Measurements from ENCODE around the gene PARP8. TPM values are rescaled to one million over a fixed set of nuclear protein-coding genes. Genes with fewer than 3 reads are reported as not detected.
A peak's percentile ranks its signal among the peaks of the same experiment; 100 is the strongest.

Gene PARP8
- total RNA-seq, 6 donors from 2014 or later = 33.3 to 64.1 (median 34.6) TPM

DNA sequence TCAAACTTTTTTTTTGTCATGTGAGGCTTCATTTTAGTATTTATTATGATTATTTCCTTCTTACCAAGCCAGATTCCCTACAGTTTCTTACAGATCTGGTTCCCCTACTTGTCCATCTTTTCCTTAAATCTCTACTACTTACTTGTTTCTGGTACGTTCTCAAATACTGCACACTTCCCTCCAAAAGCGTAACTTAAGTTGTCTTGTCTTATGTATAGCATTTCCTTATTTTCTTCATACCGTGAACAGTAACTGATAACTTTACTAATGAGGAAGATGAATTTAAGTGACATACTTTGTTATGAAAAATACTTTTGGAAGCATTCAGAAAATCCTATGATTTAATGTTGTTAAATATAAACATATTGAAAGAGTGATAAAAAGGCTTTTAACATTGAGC is 67.3 kb downstream of the PARP8 start:
- 58 to 84% methylated on average over 3 of the region's 3 CpGs for WGBS, 2 donors
- DNase-seq = no peak
- Histone ChIP-seq H3K27me3 (no peaks in the 10 kb centered on the region), H3K27ac (no peak overlapping the region), H3K9me3 (no peaks in the 10 kb centered on the region), H3K4me1 (no peaks in the 10 kb centered on the region), H3K4me3 (no peak overlapping the region), H3K36me3 (no peaks in the 10 kb centered on the region)
- ATAC-seq (ENCODE audit: low FRiP score in 2 of 2) = no peak
- TF ChIP-seq CTCF (IDR thresholded peaks at IDR 0.05) = no peak
- TF ChIP-seq POLR2A (IDR thresholded peaks at IDR 0.05) = no peak
- no peak for TF ChIP-seq EP300 (IDR thresholded peaks at IDR 0.05)
- TF ChIP-seq POLR2AphosphoS5 (IDR thresholded peaks at IDR 0.05) = no peak

DNA sequence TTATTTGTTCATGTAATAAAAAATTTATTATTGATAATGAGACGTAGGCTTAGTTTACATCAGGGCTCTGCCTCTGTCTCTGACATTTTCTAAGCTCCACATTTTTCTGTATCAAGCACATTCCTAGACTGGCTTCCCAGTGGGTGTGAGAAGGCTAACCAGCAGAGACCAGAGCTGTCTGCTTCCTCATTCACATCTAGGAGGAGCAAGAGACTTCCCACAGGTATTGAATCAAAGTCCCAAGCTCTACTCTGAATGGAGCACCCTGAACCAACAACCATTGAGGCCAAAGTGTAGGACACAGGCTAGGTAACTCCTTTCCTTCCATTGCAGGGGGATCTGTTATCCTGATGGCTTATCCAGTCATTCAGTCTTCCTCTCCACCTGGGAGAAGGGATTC is 72.4 kb downstream of the PARP8 start:
- Histone ChIP-seq H3K9me3 (no peaks in the 10 kb centered on the region), H3K27ac (no peak overlapping the region), H3K36me3 (no peaks in the 10 kb centered on the region), H3K4me1 (peaks cover 0 to 8% (median under 1%) of the 10 kb centered on the region in 4 donors), H3K27me3 (no peaks in the 10 kb centered on the region), H3K4me3 (no peak overlapping the region)
- ATAC-seq (ENCODE audit: low FRiP score in 2 of 2) (no peak), DNase-seq (no peak)
- 91 to 94% methylated on average over 1 of the region's 1 CpG for WGBS, 2 donors
- TF ChIP-seq POLR2A (IDR thresholded peaks at IDR 0.05) = no peak
- TF ChIP-seq EP300 (IDR thresholded peaks at IDR 0.05) = no peak
- no peak for TF ChIP-seq CTCF (IDR thresholded peaks at IDR 0.05)
- TF ChIP-seq POLR2AphosphoS5 (IDR thresholded peaks at IDR 0.05) = no peak

DNA sequence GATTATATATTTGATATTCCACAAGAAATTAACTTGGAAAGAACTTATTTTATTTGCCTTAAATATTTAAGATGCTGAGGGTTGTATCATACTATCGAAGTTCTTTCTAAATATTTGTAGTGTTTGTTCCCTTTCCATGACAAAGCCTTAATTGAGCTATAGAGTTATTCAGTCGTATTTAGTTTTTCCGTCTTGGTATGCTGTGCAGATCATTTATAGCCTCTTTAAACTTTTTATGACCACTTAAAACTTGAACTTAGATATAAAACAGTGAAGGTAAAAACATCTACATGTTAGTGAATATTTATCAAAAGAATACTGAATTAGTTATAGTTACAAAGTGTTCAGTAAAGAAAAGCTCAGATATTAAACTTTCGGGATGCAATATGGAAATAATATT is 74.4 kb downstream of the PARP8 start:
- H3K36me3 ChIP-seq = no peaks in the 10 kb centered on the region
- TF ChIP-seq POLR2A (IDR thresholded peaks at IDR 0.05) = no peak
- no peak for TF ChIP-seq CTCF (IDR thresholded peaks at IDR 0.05)
- TF ChIP-seq POLR2AphosphoS5 (IDR thresholded peaks at IDR 0.05) = no peak
- no peak for TF ChIP-seq EP300 (IDR thresholded peaks at IDR 0.05)
- DNase-seq (no peak), ATAC-seq (ENCODE audit: low FRiP score in 2 of 2) (no peak)
- no peak overlapping the region for H3K4me3 ChIP-seq
- H3K27ac ChIP-seq = no peak overlapping the region
- WGBS, 2 donors = 87 to 90% methylated on average over 4 of the region's 4 CpGs
- peaks cover 10 to 25% (median 14%) of the 10 kb centered on the region in 4 donors for H3K4me1 ChIP-seq
- H3K27me3 ChIP-seq = no peaks in the 10 kb centered on the region
- no peaks in the 10 kb centered on the region for H3K9me3 ChIP-seq

- Histone ChIP-seq H3K27me3 (no peaks in the 10 kb centered on the region), H3K36me3 (no peaks in the 10 kb centered on the region), H3K9me3 (no peaks in the 10 kb centered on the region), H3K4me1 (peaks cover 12 to 31% (median 14%) of the 10 kb centered on the region in 4 donors), H3K4me3 (peak overlapping the region in 3 of 4 donors; percentile 21 to 39 (median 39)), H3K27ac (peak overlapping the region; percentile 28 to 80 (median 37))
- 9 to 12% methylated on average over 2 of the region's 2 CpGs for WGBS, 2 donors
- DNase-seq (no peak), ATAC-seq (ENCODE audit: low FRiP score in 2 of 2) (peak in 1 of 2 donors; percentile 67)
- TF ChIP-seq POLR2AphosphoS5 (IDR thresholded peaks at IDR 0.05) (no peak), EP300 (IDR thresholded peaks at IDR 0.05) (no peak), POLR2A (IDR thresholded peaks at IDR 0.05) (no peak), CTCF (IDR thresholded peaks at IDR 0.05) (no peak)
These were observed 78.3 kb downstream of the PARP8 start for GRCh38 chr5:50744776-50745175.

DNA sequence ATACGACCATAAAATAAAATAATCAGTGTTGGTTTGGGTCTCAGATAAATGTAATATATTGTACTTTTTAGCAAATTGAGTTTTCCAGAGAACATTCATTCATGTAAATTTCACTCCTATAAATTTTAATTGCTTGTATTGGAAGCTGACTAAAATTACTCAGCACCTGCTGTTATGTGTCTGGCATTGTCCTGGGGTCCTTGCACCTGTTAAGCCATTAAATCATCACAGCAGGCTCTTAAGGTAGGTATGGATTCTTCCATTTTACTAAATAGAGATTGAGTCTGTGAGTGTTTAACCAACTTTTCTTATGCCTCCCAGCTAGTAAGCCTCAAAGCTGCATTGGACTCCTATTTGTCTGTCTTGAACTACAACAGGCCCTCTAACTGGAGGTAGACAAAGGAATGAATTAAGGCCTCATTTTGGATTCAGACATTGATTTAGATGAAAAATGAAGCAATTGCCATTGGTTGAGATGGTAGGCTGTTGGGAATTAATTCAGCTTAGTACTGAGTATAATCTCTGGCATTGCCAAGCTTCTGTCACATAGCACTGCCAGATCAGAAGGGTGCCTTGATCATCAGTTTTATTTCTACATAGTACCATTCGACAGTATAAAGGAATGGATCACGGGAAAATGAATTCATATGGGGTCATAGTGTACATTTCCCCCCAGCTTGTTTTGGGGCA is 78.9 kb downstream of the PARP8 start:
- H3K4me3 ChIP-seq = peak overlapping the region in 3 of 4 donors; percentile 21 to 39 (median 39)
- H3K27ac ChIP-seq = peak overlapping the region; percentile 28 to 80 (median 37)
- WGBS, 2 donors = 80 to 81% methylated on average over 3 of the region's 3 CpGs
- H3K9me3 ChIP-seq = no peaks in the 10 kb centered on the region
- no peak for TF ChIP-seq POLR2A (IDR thresholded peaks at IDR 0.05)
- no peak for TF ChIP-seq POLR2AphosphoS5 (IDR thresholded peaks at IDR 0.05)
- TF ChIP-seq CTCF (IDR thresholded peaks at IDR 0.05) = no peak
- TF ChIP-seq EP300 (IDR thresholded peaks at IDR 0.05) = no peak
- no peaks in the 10 kb centered on the region for H3K27me3 ChIP-seq
- DNase-seq (no peak), ATAC-seq (ENCODE audit: low FRiP score in 2 of 2) (no peak)
- peaks cover 12 to 31% (median 14%) of the 10 kb centered on the region in 4 donors for H3K4me1 ChIP-seq
- H3K36me3 ChIP-seq = no peaks in the 10 kb centered on the region

Measured in upper lobe of left lung (tissue), 6 donors.